Mucosa of descending colon (tissue), 3 donors: ENCODE data around the gene ARSB. TPM values are rescaled to one million over a fixed set of nuclear protein-coding genes. Genes with fewer than 3 reads are reported as not detected.
A peak's percentile ranks its signal among the peaks of the same experiment; 100 is the strongest.

ENCODE experiments used
- ATAC-seq: fragments of 200-7000 bp; cut with Tn5 transposase; one replicate; pipeline ENCODE4 v1.9.1; 2020; ENCODE audit warnings: mild to moderate bottlenecking, moderate library complexity
- DNase-seq, 3 donors: peaks; one replicate each; pipeline ENCODE4 v3.0.0-alpha.2; 2020
- H3K36me3 ChIP-seq: fragments of 200-600 bp; one replicate; pipeline ENCODE4 v1.8.0; 2021; ENCODE audit warnings: low read depth, mild to moderate bottlenecking
- H3K4me1 ChIP-seq: fragments of 200-600 bp; one replicate; pipeline ENCODE4 v1.8.0; 2021; ENCODE audit warnings: low read depth, mild to moderate bottlenecking
- H3K4me3 ChIP-seq: fragments of 200-600 bp; one replicate; pipeline ENCODE4 v1.8.0; 2021; ENCODE audit warnings: mild to moderate bottlenecking
- H3K9me3 ChIP-seq: fragments of 200-600 bp; one replicate; pipeline ENCODE4 v1.8.0; 2021; ENCODE audit warnings: mild to moderate bottlenecking
- CTCF ChIP-seq: fragments of 200-600 bp; IDR thresholded peaks from one replicate; pipeline ENCODE4 v1.8.0; 2022; ENCODE audit warnings: antibody characterized with exemption, mild to moderate bottlenecking
- intact Hi-C, 2 donors: fragments of 100-400 bp; cut with DNase I in 1 of 2; cut with micrococcal nuclease in 1 of 2; formaldehyde crosslinking; loops; one replicate each; pipeline versions ENCODE4 v1.11.0 to v1.11.1; 2022; cut with DNase I, micrococcal nuclease
- total RNA-seq, 3 donors: library from RNA; stranded (reverse); fragmentation: NEBNext Ultra II Directional in 2 of 3; extraction: Animal tissue kit (Norgen Biotek cat#: 25700) in 2 of 3; gene quantifications; one replicate each; pipeline versions ENCODE4 v1.2.1 to v1.2.4, GENCODE V29; 2021 to 2023
- donor health status: DM: no; HTN: no; CAD: no; lungs with moderate emphysema.
- donor health status: DM: no; HTN: no; CAD: no.
- donor health status: DM: no; HTN: yes; CAD: no.

The ARSB gene
- total RNA-seq, 3 donors from 2014 or later, result 8.1 to 14.4 (median 14.1) TPM

GRCh38 chr5:78899922-78900362 is 85.2 kb downstream of the ARSB start:
- intact Hi-C loops, result loop anchor here in 1 of 2 donors (10.0 kb wide), 2 partner anchors 65 to 355 kb away; no protein-coding TSS in a partner anchor
- H3K9me3 ChIP-seq, result peaks cover 5% of the 10 kb centered on the region
- TF ChIP-seq CTCF, result peak; percentile 42
- no peak overlapping the region for H3K4me3 ChIP-seq
- H3K4me1 ChIP-seq, result no peaks in the 10 kb centered on the region
- DNase-seq (peak in 2 of 3 donors; percentile 45 to 75), ATAC-seq (peak; percentile 75)
- no peaks in the 10 kb centered on the region for H3K36me3 ChIP-seq

- no peak for TF ChIP-seq CTCF
- peaks cover 5% of the 10 kb centered on the region for H3K9me3 ChIP-seq
- ATAC-seq (no peak), DNase-seq (no peak)
- no peak overlapping the region for H3K4me3 ChIP-seq
- intact Hi-C loops, result no loop called here
- no peaks in the 10 kb centered on the region for H3K36me3 ChIP-seq
- no peaks in the 10 kb centered on the region for H3K4me1 ChIP-seq
Observed at GRCh38 chr5:78896132-78896531, 89.0 kb downstream of the ARSB start.

- H3K4me1 ChIP-seq, result no peaks in the 10 kb centered on the region
- ATAC-seq, result no peak
- TF ChIP-seq CTCF, result no peak
- DNase-seq, result no peak
- peaks cover 5% of the 10 kb centered on the region for H3K9me3 ChIP-seq
- H3K36me3 ChIP-seq, result no peaks in the 10 kb centered on the region
- no peak overlapping the region for H3K4me3 ChIP-seq
- intact Hi-C loops, result no loop called here
Observed at GRCh38 chr5:78895616-78896015, 89.5 kb downstream of the ARSB start.

GRCh38 chr5:78893940-78894677 is 91.0 kb downstream of the ARSB start:
- Histone ChIP-seq H3K36me3 (no peaks in the 10 kb centered on the region), H3K9me3 (peaks cover 5% of the 10 kb centered on the region), H3K4me1 (no peaks in the 10 kb centered on the region), H3K4me3 (no peak overlapping the region)
- ATAC-seq, result no peak
- intact Hi-C loops, result no loop called here
- no peak for TF ChIP-seq CTCF
- DNase-seq, result no peak

- Histone ChIP-seq H3K4me3 (no peak overlapping the region), H3K4me1 (no peaks in the 10 kb centered on the region), H3K9me3 (no peaks in the 10 kb centered on the region), H3K36me3 (no peaks in the 10 kb centered on the region)
- DNase-seq, result no peak
- TF ChIP-seq CTCF, result no peak
- no peak for ATAC-seq
- intact Hi-C loops, result no loop called here
Observed at GRCh38 chr5:78890667-78891379, 94.3 kb downstream of the ARSB start.
